LoVo (cell line): ENCODE data around the gene JPH2.

Source experiments
- DNase-seq: peaks from one replicate; pipeline ENCODE4 v3.0.0-alpha.2; 2016; ENCODE audit warnings: low spot score

JPH2 gene

GRCh38 chr20:44075191-44075949, 111.6 kb downstream of the JPH2 start:
- DNase-seq = no peak

- peak; percentile 25 for DNase-seq
Measured at GRCh38 chr20:44074252-44075151, 112.5 kb downstream of the JPH2 start.

- no peak for DNase-seq
Measured at GRCh38 chr20:44073675-44074071, 113.3 kb downstream of the JPH2 start.

DNA sequence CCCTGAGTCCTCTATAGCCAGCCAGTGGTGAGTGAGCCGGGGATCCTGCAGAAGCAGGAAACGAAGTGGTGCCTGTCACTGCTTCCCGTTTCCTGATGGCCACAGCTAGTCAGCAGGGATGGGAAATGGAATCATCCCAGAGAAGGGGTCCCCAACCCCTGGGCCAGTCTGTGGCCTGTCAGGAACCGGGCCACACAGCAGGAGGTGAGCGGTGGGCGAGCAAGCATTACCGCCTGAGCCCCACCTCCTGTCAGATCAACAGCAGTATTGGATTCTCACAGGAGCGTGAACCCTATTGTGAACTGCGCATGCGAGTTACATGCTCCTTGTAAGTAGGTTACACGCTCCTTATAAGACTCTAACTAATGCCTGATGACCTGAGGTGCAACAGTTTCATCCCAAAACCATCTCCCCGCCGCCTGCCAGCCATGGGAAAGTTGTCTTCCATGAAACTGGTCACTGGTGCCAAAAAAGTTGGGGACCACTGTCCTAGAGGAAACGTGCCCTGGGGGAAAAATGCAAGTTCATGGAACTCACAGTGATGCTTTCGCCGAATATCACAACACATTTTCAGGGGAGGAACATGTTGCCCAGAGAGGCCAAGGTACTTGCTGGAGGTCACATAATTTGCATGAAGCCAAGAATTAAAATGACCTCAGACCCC, 113.8 kb downstream of the JPH2 start:
- no peak for DNase-seq

DNA sequence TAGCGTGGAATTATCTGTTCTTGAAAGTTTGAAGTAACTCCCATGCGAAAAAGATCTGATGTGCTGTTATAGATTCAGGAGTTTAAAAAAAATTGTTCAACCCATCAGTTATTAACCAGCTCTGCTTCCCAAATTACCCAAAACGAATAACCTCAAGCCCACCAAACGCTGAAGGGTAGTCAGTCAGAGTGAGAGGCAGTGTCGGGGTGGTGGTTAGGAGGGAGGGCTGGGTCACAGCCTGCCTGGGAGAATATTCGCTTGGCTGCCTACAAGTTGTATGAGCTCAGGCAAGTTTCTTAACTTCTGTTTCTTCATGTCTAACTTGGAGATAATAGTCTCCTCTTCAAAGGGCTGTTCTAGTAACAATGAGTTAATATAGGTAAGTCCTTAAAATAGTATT, 114.6 kb downstream of the JPH2 start:
- DNase-seq = no peak

- no peak for DNase-seq
Measured at GRCh38 chr20:44071526-44072111, 115.4 kb downstream of the JPH2 start.

GRCh38 chr20:44071057-44071456, 115.9 kb downstream of the JPH2 start:
- no peak for DNase-seq

- DNase-seq = no peak
Measured at GRCh38 chr20:44070139-44070900, 116.7 kb downstream of the JPH2 start.

DNA sequence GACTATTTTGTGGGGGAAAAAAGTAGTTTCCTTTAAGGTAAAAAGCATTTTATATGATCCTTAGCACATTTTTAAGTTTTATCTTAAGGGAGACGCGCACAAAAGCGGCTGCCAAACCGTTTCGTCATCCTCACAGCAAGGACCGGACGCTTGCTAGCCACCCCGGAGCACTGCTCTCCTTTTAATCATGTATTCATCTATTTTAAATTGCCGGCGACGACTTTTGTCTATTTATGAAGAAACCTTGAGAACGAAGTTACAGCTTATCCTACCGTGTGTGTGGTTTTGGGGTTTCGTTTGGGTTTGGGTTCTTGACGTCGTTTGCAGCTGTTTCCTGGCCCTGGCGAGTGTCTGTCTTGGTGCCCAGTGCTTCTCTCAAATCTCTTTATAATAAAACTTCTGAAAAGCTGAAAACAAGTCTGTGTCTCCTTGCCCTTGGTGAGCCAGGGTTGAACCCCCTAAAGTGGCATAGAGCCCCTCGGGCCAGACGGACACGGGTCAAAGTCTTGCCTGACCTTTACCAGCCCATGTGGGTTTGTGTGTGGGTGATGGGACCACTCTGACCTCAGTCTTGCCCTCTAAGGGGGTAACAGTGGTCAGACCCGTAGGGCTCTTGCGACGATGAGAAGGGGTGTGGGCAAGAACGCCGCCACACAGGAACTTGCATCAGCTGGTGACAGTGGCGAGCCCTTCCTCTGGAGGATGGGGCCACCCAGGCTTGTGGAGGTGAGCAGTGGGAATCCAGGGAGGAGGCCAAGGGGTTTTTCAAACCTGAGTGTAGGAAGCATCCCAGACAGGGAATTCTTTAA, 117.6 kb downstream of the JPH2 start:
- DNase-seq = no peak

DNA sequence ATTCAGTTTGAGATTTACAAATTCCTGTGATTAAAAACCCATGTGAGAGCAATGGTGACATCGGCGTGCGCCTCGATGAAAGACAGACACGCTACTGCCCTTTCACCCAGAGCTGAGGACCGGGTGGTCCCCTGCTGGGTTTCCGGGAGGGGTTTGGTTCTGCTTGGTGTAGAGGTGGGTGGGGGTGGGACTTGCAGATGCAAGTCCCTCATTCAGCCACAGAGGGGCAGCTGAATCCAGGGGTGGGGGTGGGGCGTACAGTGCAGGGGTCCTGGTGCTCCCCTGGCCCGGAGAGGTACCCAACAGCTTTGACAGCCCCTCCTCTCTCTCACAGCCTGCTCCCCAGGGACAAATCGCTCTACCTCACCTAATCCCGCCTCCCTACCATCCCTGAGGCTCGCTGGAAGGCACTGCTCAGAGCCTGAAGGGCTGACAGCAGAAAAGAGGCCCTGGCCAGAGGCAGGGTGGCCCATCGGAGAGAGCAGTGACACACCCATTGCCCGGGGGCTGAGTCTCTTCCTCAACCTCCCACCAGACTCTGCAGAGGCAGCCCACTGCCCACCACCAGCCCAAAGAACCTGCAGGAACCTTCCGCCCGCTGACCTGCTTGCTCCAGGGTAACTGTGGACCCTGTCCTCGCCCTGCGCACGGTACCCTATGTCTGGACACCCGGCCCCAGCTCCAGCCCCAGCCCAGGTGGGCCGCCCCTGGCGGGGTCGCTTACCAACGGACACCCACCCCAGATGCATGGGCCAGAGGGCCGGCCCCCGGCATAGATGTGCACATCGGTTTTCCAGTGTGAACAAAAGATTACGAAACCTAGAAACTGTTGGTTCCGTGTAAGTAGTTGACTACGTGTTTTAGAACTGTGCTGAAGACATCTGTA, 118.4 kb downstream of the JPH2 start:
- DNase-seq = no peak

- DNase-seq = no peak
Measured at GRCh38 chr20:44067650-44068081, 119.3 kb downstream of the JPH2 start.

DNA sequence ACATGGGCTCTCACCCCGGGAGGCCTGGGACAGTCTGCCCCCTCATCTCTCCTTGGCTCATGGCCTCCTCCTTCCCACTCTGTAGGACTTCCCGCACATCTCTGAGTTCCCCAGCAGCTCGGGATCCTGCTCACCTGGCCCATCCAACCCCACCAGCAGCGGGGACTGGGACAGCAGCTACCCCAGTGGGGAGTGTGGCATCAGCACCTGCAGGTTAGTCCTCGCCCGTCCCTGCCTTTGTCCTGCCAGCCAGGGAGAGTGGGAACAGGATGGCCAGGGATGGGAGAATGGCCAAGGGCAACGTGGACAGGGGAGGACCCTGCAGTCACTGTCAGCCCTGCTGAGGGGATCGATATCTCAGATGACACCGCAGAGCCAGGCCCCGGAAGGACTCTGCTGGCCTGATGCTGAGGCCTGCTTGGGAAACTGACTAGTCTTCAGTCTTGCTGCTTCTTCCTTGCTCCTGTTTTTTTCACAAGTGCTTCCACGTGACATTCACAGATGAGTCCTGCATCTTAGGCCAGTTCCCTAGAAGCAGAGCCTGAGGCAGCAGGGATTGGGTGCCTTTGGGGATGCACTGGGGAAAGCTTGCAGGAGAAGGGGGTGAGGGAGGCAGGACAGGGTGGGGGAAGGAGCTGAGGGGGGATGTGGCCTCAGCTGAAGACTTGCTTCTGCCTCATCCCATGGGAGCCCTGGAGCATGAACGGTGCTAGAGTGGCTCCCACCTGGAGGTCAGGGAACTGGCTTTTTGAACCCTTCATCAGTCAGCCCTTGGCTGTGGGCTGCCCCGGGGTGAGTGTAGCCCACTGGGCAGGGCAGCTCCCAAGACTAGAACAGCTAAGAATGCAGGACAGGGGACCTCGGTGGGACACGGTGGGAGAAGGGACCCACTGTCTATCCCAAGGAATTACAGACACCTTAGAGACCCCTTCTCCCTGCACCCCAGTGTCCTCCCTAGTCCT, 120.1 kb downstream of the JPH2 start:
- DNase-seq = no peak

DNA sequence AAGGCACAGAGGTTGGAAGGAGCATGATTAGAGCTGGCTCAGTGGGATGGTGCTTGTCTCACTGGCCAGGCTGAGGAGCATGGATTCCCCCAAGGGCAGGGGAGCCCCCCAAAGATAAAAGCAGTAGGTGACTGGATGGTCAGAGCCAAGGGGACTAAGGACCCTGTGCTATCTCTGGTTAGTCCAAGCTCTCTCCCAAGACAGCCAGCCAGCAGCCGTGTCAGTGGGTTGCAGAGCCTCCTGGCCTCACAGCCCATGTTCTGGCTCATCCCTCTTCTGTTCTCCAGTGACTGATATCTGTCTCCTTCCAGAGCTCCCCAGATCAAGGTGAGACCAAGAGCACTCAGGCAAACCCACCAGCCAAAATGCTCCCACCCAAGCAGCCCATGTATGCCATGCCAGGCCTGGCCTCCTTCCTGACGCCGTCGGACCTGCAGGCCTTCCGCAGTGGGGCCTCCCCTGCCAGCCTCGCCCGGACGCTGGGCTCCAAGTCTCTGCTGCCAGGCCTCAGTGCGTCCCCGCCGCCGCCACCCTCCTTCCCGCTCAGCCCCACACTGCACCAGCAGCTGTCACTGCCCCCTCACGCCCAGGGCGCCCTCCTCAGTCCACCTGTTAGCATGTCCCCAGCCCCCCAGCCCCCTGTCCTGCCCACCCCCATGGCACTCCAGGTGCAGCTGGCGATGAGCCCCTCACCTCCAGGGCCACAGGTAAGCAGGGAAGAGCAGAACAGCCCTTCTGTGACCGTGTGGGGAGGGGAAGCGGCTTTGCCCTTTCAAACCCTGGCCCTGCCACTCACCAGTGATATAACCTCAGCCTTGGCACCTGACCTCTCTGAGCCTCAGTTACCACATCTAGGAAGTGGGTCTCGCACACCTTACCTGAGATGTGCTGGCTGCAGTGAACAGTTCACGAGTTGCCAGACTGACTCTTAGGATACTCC, 121.3 kb downstream of the JPH2 start:
- DNase-seq = no peak

DNA sequence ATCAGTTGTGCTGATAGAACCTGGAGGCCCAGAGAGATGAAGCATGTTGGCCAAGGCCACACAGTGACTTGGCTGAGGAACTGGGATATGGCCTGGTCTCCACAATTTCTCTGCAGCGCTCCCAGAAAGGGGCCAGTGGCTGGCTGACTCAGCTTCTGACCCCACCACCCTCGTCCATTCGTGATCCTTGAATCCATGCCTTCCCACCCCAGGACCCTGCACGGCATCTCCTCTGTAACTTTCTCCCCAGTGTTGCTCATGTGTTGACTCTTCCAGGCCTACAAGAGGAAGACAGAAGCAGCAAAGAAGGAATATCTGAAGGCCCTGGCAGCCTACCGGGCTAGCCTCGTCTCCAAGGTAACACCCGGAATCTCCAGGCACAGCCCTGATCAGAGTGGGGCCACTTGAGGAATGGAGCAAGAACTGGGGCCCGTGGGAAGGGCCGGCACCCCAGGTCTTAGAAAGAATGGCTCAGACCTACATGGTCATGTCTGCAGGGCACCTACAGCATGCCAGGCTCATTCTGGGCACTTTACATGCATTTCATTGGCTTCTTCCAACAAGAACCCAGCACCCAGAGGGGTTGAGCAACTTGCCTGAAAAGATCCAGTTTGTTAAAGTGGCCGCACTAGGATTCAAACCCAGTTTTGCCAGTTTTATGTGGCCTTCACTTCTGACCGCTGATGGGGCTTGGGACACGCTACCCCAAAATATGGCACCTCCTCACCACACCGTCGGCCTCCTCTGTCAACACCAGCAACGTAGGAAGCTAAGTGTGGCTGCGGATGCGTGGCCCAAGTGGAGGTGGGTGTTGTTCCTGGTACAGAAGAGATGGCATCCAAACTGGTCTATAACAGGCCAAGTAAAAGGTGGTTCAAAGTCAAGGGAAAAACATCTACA, 122.2 kb downstream of the JPH2 start:
- DNase-seq = no peak
